HL-60 (cell line): ENCODE data around the gene RSAD2.

Source experiments
- CTCF ChIP-seq: IDR thresholded peaks from one replicate; pipeline ENCODE4 v1.5.1; 2011; ENCODE audit warnings: low read length, control low read depth, inconsistent platforms; ENCODE audit not compliant: insufficient read depth
- GABPA ChIP-seq: IDR thresholded peaks from 2 replicates; pipeline ENCODE4 v1.6.1; 2012; ENCODE audit warnings: low read depth

GRCh38 chr2:6845312-6845711, 32.3 kb upstream of the RSAD2 start:
- TF ChIP-seq CTCF, result no peak
- no peak for TF ChIP-seq GABPA
